HFF-Myc (cell line): Measurements from ENCODE around the gene ATP7B.
A peak's percentile ranks its signal among the peaks of the same experiment; 100 is the strongest.

Experiments
- DNase-seq: peaks from one replicate; pipeline ENCODE4 v3.0.0-alpha.2; 2011; ENCODE audit warnings: low read depth; ENCODE audit errors: extremely low read depth
- H3K4me3 ChIP-seq: replicated peaks from 2 replicates; pipeline ENCODE4 v1.5.1; 2011; ENCODE audit warnings: low read depth, mild to moderate bottlenecking, control low read depth, low read length
- CTCF ChIP-seq: IDR thresholded peaks from 2 replicates; pipeline ENCODE4 v1.5.1; 2012; ENCODE audit warnings: mild to moderate bottlenecking, low read depth, low read length, control low read depth; ENCODE audit errors: missing control alignments

Gene ATP7B

GRCh38 chr13:51916962-51917361 is 94.3 kb downstream of the ATP7B start:
- DNase-seq, result no peak
- H3K4me3 ChIP-seq, result no peak overlapping the region
- TF ChIP-seq CTCF, result no peak

DNA sequence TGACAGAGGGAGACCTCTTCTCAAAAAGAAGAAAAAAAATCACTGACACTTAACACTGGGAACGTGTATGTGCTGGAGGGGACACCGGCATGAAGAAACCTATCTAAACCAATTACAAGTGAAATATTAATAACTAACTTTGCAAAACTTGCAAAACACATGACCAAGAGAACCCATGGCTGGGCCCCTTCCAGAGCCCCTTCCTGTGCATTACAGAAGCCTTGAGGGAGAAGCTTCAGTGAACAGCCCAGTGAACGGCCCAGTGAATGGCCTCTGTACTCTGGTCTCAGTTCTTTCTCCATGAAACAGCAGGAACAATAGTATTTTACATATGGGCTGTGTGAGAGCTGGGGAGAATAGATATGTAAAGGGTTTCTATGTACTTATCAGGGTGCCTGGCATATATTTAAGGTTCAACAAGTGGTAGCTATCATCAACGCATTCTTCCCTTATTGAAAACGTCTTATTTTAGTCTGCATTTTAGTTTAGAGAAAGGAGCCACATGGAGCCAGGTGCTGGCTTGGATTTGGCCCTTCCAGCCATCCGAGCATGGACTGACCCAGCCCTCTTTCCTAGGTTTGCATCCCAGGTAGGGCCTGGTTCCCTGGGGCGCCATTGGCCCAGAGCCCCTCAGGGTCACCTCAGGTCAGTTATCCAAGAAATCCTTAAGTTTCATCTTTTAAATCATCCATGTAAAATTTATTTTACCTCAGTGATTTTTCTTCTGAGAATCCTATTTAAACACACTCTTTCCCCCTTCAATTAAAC is 95.0 kb downstream of the ATP7B start:
- TF ChIP-seq CTCF, result no peak
- H3K4me3 ChIP-seq, result no peak overlapping the region
- DNase-seq, result no peak

DNA sequence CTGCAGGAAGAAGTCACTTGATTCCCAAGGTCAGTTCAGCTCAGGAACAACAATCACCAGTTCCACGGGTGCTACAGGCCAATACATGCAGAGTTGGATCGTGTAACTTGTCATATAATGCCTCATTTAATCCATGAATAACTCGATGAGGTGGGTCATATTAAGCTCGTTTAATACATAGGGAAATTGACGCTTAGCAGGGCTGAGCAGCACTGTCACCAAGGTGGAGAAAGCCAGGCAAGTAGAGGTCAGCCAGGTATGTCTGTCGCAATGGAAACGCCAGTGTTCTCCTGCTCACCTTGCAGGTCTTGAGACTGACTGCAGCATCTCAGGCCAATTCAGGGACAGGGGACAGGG is 97.1 kb downstream of the ATP7B start:
- TF ChIP-seq CTCF, result no peak
- H3K4me3 ChIP-seq, result no peak overlapping the region
- DNase-seq, result no peak

DNA sequence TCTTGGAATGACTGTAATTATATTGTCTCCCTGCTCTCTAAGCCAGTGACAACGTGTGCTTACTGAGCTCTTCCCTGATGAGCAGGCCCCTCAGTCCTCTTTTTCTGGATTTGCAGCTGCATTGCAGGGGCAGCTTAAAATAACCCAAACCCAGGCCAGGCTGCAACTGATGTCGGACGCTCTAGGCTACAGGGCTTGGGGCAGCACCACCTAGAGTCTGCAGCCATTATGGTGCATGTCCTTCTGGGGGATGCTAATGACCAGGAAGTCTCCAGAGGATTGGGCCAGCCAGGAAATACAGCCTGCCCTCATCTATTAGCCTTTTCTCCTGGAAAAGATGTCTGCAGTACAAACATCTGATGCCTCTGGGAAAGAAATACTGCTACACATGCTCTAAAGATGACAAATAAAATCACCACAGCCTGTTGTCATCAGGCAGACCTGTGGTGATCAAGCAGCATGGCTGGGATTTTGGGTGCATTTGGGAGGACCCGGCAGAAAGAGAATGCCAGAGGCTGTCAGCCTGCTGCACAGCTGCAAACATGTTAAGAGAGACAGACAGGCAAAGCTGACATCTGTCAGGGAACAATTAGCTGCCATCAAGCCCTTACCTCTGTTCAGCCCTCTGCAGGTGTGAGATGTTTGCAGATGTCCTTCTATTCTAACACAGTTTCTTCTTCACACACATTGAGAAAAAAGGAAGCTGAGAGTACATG is 97.7 kb downstream of the ATP7B start:
- DNase-seq, result no peak
- TF ChIP-seq CTCF, result peak; percentile 21
- H3K4me3 ChIP-seq, result no peak overlapping the region

- TF ChIP-seq CTCF, result no peak
- no peak overlapping the region for H3K4me3 ChIP-seq
- DNase-seq, result no peak
Measured at GRCh38 chr13:51912511-51913225, 98.6 kb downstream of the ATP7B start.

GRCh38 chr13:51912091-51912490 is 99.2 kb downstream of the ATP7B start:
- TF ChIP-seq CTCF, result no peak
- H3K4me3 ChIP-seq, result no peak overlapping the region
- DNase-seq, result no peak
